GM12892 (cell line): ENCODE results near the gene TBL1X.

Experiments
- POLR2A ChIP-seq: IDR thresholded peaks from 2 replicates; pipeline ENCODE4 v1.6.1; 2011; ENCODE audit warnings: low read depth, low read length, control low read depth
- POLR2AphosphoS5 ChIP-seq: IDR thresholded peaks from 2 replicates; pipeline ENCODE4 v1.6.1; 2011; ENCODE audit warnings: low read depth, low read length, control low read depth
- TAF1 ChIP-seq: IDR thresholded peaks from 2 replicates; pipeline ENCODE4 v1.6.1; 2011; ENCODE audit warnings: low read depth, mild to moderate bottlenecking, control low read depth, low read length, borderline replicate concordance

GRCh38 chrX:9537781-9538180 lies 72.9 kb downstream of the TBL1X start:
- TF ChIP-seq POLR2AphosphoS5 (no peak), POLR2A (no peak), TAF1 (no peak)
